IMR-90 (cell line): ENCODE measurements around the gene IFIH1. TPM values are rescaled to one million over a fixed set of nuclear protein-coding genes. Genes with fewer than 3 reads are reported as not detected.

Source experiments
- ATAC-seq: fragments of 200-7000 bp; cut with Tn5 transposase; 2 replicates; pipeline ENCODE4 v1.9.1; 2020; ENCODE audit warnings: low read depth, mild to moderate bottlenecking, moderate library complexity
- BruUV-seq: library from RNA; stranded (reverse); fragments of 400-500 nt; replicated peaks from 2 replicates; lab custom pipeline; 2021; lab: Mats Ljungman, UMichigan
- CTCF ChIA-PET: fragments of 300-600 bp; formaldehyde crosslinking; extraction: SDS; loops from one replicate; lab custom pipeline; 2021; ENCODE audit warnings: antibody characterized with exemption; lab: Yijun Ruan, JAX
- POLR2A ChIA-PET: fragments of 300-600 bp; sonication (Branson Sonifier 250); formaldehyde crosslinking; loops from one replicate; lab custom pipeline; 2022; ENCODE audit warnings: antibody characterized with exemption; ENCODE audit not compliant: unreplicated experiment; lab: Charles Lee
- DNase-seq: peaks from one replicate; pipeline ENCODE4 v3.0.0; 2013
- H2AFZ ChIP-seq: replicated peaks from 2 replicates; pipeline ENCODE3; 2013; ENCODE audit warnings: low read length, mild to moderate bottlenecking; ENCODE audit not compliant: poor library complexity
- H2AK5ac ChIP-seq: 2 replicates; pipeline ENCODE4 v1.6.1; 2013; ENCODE audit warnings: low read depth, low read length, inconsistent platforms
- H2AK9ac ChIP-seq: replicated peaks from 2 replicates; pipeline ENCODE3; 2013; ENCODE audit warnings: mild to moderate bottlenecking, low read depth, low read length, moderate library complexity; ENCODE audit not compliant: poor library complexity
- H2BK120ac ChIP-seq: 2 replicates; pipeline ENCODE4 v1.6.1; 2013; ENCODE audit warnings: low read depth, low read length, inconsistent platforms
- H2BK15ac ChIP-seq: 3 replicates; pipeline ENCODE4 v1.6.1; 2013; ENCODE audit warnings: low read depth, low read length, inconsistent platforms
- H2BK20ac ChIP-seq: 2 replicates; pipeline ENCODE4 v1.6.1; 2013; ENCODE audit warnings: low read depth, mild to moderate bottlenecking, inconsistent platforms, low read length, moderate library complexity
- H2BK5ac ChIP-seq: 2 replicates; pipeline ENCODE4 v1.6.1; 2013; ENCODE audit warnings: mild to moderate bottlenecking, low read depth, low read length, inconsistent platforms; ENCODE audit not compliant: poor library complexity, severe bottlenecking
- H3K14ac ChIP-seq: replicated peaks from 2 replicates; pipeline ENCODE4 v1.6.1; 2013; ENCODE audit warnings: low read depth, low read length, inconsistent platforms
- H3K18ac ChIP-seq: 2 replicates; pipeline ENCODE4 v1.6.1; 2013; ENCODE audit warnings: low read depth, low read length, control low read depth
- H3K23ac ChIP-seq: 2 replicates; pipeline ENCODE4 v1.6.1; 2013; ENCODE audit warnings: low read depth, low read length, inconsistent platforms
- H3K27ac ChIP-seq: 2 replicates; pipeline ENCODE4 v1.5.1; 2013; ENCODE audit warnings: mild to moderate bottlenecking, control low read depth, low read length; ENCODE audit not compliant: insufficient read depth
- H3K27me3 ChIP-seq: 2 replicates; pipeline ENCODE4 v1.6.1; 2013; ENCODE audit warnings: low read length; ENCODE audit not compliant: control insufficient read depth, insufficient read depth
- H3K36me3 ChIP-seq: 2 replicates; pipeline ENCODE4 v1.6.1; 2013; ENCODE audit warnings: low read length, mixed read lengths; ENCODE audit not compliant: control insufficient read depth, insufficient read depth
- H3K4ac ChIP-seq: 2 replicates; pipeline ENCODE4 v1.6.1; 2013; ENCODE audit warnings: low read depth, low read length, inconsistent platforms
- H3K4me1 ChIP-seq: 2 replicates; pipeline ENCODE4 v1.6.1; 2013; ENCODE audit warnings: low read length, mixed read lengths; ENCODE audit not compliant: control insufficient read depth, insufficient read depth
- H3K4me2 ChIP-seq: 2 replicates; pipeline ENCODE4 v1.6.1; 2013; ENCODE audit warnings: low read depth, mild to moderate bottlenecking, control low read depth, low read length, moderate library complexity
- H3K4me3 ChIP-seq: 2 replicates; pipeline ENCODE4 v1.5.1; 2013; ENCODE audit warnings: low read depth, mild to moderate bottlenecking, control low read depth, low read length, moderate library complexity; ENCODE audit not compliant: insufficient read depth
- H3K56ac ChIP-seq: 2 replicates; pipeline ENCODE4 v1.6.1; 2013; ENCODE audit warnings: low read length, inconsistent platforms; ENCODE audit not compliant: insufficient read depth; ENCODE audit errors: extremely low read depth
- H3K79me1 ChIP-seq, 2 experiments: 2 replicates each; pipeline ENCODE4 v1.6.1; 2013; ENCODE audit warnings: low read length in 2 of 2, inconsistent platforms in 1 of 2, low read depth in 1 of 2
- H3K9ac ChIP-seq: 2 replicates; pipeline ENCODE4 v1.6.1; 2013; ENCODE audit warnings: low read depth, low read length, control low read depth
- H3K9me1 ChIP-seq: 2 replicates; pipeline ENCODE4 v1.6.1; 2013; ENCODE audit warnings: low read length, inconsistent platforms; ENCODE audit not compliant: insufficient read depth
- H3K9me3 ChIP-seq: 2 replicates; pipeline ENCODE4 v1.6.1; 2013; ENCODE audit warnings: low read length; ENCODE audit not compliant: control insufficient read depth, insufficient read depth
- H4K20me1 ChIP-seq: 2 replicates; pipeline ENCODE4 v1.6.1; 2013; ENCODE audit warnings: low read length, inconsistent platforms; ENCODE audit not compliant: insufficient read depth
- H4K5ac ChIP-seq: 2 replicates; pipeline ENCODE4 v1.6.1; 2013; ENCODE audit warnings: mild to moderate bottlenecking, low read depth, low read length, control low read depth
- H4K8ac ChIP-seq, 2 experiments: 2 replicates each; pipeline ENCODE4 v1.6.1; 2013; ENCODE audit warnings: low read depth in 2 of 2, low read length in 2 of 2, control low read depth in 1 of 2, inconsistent platforms in 1 of 2
- H4K91ac ChIP-seq: 2 replicates; pipeline ENCODE4 v1.6.1; 2013; ENCODE audit warnings: low read depth, low read length, inconsistent platforms; ENCODE audit not compliant: insufficient read depth
- CEBPB ChIP-seq: IDR thresholded peaks from 2 replicates; pipeline ENCODE4 v1.6.1; 2012; ENCODE audit warnings: low read depth, low read length, improper control_type of control experiment
- FOS ChIP-seq: fragments of 150-350 bp; IDR thresholded peaks from 2 replicates; pipeline ENCODE4 v1.6.1; 2016; ENCODE audit warnings: low read depth, low read length
- MAZ ChIP-seq: IDR thresholded peaks from 2 replicates; pipeline ENCODE4 v1.6.1; 2012; ENCODE audit warnings: low read depth, mild to moderate bottlenecking, low read length, improper control_type of control experiment, moderate library complexity, borderline replicate concordance
- MXI1 ChIP-seq: IDR thresholded peaks from 2 replicates; pipeline ENCODE4 v1.6.1; 2012; ENCODE audit warnings: low read depth, mild to moderate bottlenecking, low read length, moderate library complexity, borderline replicate concordance
- USF2 ChIP-seq: fragments of 150-350 bp; IDR thresholded peaks from 2 replicates; pipeline ENCODE4 v1.6.1; 2017; ENCODE audit warnings: mild to moderate bottlenecking, antibody characterized with exemption, low read length, low read depth
- WGBS, 2 experiments: methylation state at CpG; one replicate each; pipeline versions ENCODE4 v1.1.5 to v1.1.7; 2013; ENCODE audit warnings: missing lambda C conversion rate in 2 of 2; ENCODE audit not compliant: insufficient read length in 1 of 2; ENCODE audit errors: extremely low coverage in 2 of 2; 5-methylcytosine and 5-hydroxymethylcytosine counted together
- dilution Hi-C: fragments of 300-500 bp; cut with HindIII; formaldehyde crosslinking; loops from one replicate; pipeline ENCODE4 v1.14.3; 2018; ENCODE audit warnings: low sequenced_read_pairs; ENCODE audit not compliant: unreplicated experiment
- in situ Hi-C: fragments of 300-500 bp; cut with MboI; formaldehyde crosslinking; loops from 3 replicates; pipeline ENCODE4 v1.14.3; 2019; ENCODE audit warnings: low sequenced_read_pairs, inconsistent platforms, mixed read lengths
- intact Hi-C: fragments of 100-400 bp; cut with micrococcal nuclease; formaldehyde crosslinking; loops from 2 replicates; pipeline ENCODE4 v1.10.0; 2022
- polyA plus RNA-seq, 3 experiments: library from polyadenylated mRNA; depleted of rRNA; stranded (reverse); fragments of >200 nt; gene quantifications; 2 replicates each; pipeline ENCODE4 v1.2.3, GENCODE V29; 2012; ENCODE audit warnings: low replicate concordance in 1 of 3
- total RNA-seq: library from RNA; depleted of rRNA; stranded (reverse); fragments of >200 nt; gene quantifications from 2 replicates; pipeline ENCODE4 v1.2.3, GENCODE V29; 2012

The IFIH1 gene
- total and polyA plus RNA-seq, 2 of the 4 experiments (the other 2 are of a cell fraction), result 1.3 to 1.4 TPM

- no CpG with 5 or more reads among the region's 2 CpGs for WGBS, 2 experiments
- dilution Hi-C loops, result no loop called here
- Histone ChIP-seq H2BK120ac (no peak overlapping the region), H3K23ac (no peak overlapping the region), H2AFZ (no peak overlapping the region), H3K36me3 (no peaks in the 10 kb centered on the region), H3K27me3 (peaks cover 2% of the 10 kb centered on the region; the same call in 1 of the 2 replicates), H3K9me1 (no peaks in the 10 kb centered on the region), H3K18ac (no peak overlapping the region), H3K27ac (no peak overlapping the region), H3K4me3 (no peak overlapping the region), H2BK20ac (no peak overlapping the region), H4K91ac (no peak overlapping the region), H4K20me1 (no peaks in the 10 kb centered on the region), H3K9ac (no peak overlapping the region), H3K79me1 (no peaks in the 10 kb centered on the region), H2BK15ac (no peak overlapping the region), H2AK5ac (no peak overlapping the region), H3K4me2 (no peak overlapping the region), H3K4me1 (no peaks in the 10 kb centered on the region), H3K56ac (no peak overlapping the region), H3K4ac (no peak overlapping the region), H2AK9ac (no peak overlapping the region), H4K5ac (no peak overlapping the region), H3K9me3 (peaks cover 2% of the 10 kb centered on the region), H3K14ac (no peak overlapping the region), H2BK5ac (no peak overlapping the region), H4K8ac (no peak overlapping the region)
- ATAC-seq (no peak), DNase-seq (no peak)
- ChIA-PET POLR2A (no interaction called here), CTCF (interaction anchor here (0.6 kb wide), 1 partner anchor 1833 kb away, joined by 4 read pairs; no protein-coding TSS in a partner anchor)
- no peak for TF ChIP-seq MXI1
- no peak for TF ChIP-seq CEBPB
- no peak for TF ChIP-seq USF2
- no peak for TF ChIP-seq MAZ
- TF ChIP-seq FOS, result no peak
- no TSS peak for BruUV-seq
- intact Hi-C loops, result no loop called here
- in situ Hi-C loops, result no loop called here
Observed at GRCh38 chr2:162337868-162338267, 19.4 kb upstream of the IFIH1 start.
